ENCODE data around the gene CEP295NL. TPM values are rescaled to one million over a fixed set of nuclear protein-coding genes. Genes with fewer than 3 reads are reported as not detected.

Gene CEP295NL
- total and polyA plus RNA-seq, 2 of the 13 experiments (the other 11 are each of a cell fraction or from before 2014, with no cell fraction given): not detected

GRCh38 chr17:78933025-78933958 lies 30.3 kb upstream of the CEP295NL start (continued):
- peak; percentile 73; the same call in 1 of the 2 replicates for TF ChIP-seq MLX (CRISPR knock-in tag; IDR thresholded peaks at IDR 0.05)
- peak; percentile 43; the same call in 1 of the 2 replicates for TF ChIP-seq ZFX (CRISPR knock-in tag; IDR thresholded peaks at IDR 0.05; ENCODE audit: low read depth)
- TF ChIP-seq ISX (CRISPR knock-in tag; conservative IDR thresholded peaks at IDR 0.05): no peak
- peak; percentile 31; the same call in 1 of the 2 replicates for TF ChIP-seq ZKSCAN8 (CRISPR knock-in tag; IDR thresholded peaks at IDR 0.05; ENCODE audit: borderline replicate concordance)
- no peak for TF ChIP-seq ZNF614 (CRISPR knock-in tag; IDR thresholded peaks at IDR 0.05; ENCODE audit: borderline replicate concordance)
- no peak for TF ChIP-seq ZNF674 (CRISPR knock-in tag; IDR thresholded peaks at IDR 0.05; ENCODE audit: low read depth)
- no peak; the same call in 1 of the 2 replicates for TF ChIP-seq ZNF512 (CRISPR knock-in tag; IDR thresholded peaks at IDR 0.05)
- no peak; the same call in 1 of the 2 replicates for TF ChIP-seq ZNF670 (CRISPR knock-in tag; IDR thresholded peaks at IDR 0.05; ENCODE audit: borderline replicate concordance)
- no peak for TF ChIP-seq RAD21 (CRISPR knock-in tag; IDR thresholded peaks at IDR 0.05)
- peak; percentile 51; the same call in 1 of the 2 replicates for TF ChIP-seq HDAC2 (CRISPR knock-in tag; IDR thresholded peaks at IDR 0.05)
- TF ChIP-seq MXD1 (CRISPR knock-in tag; IDR thresholded peaks at IDR 0.05): no peak
- peak; percentile 83 for TF ChIP-seq TEAD3 (CRISPR knock-in tag; optimal IDR thresholded peaks at IDR 0.05; ENCODE audit: borderline replicate concordance)
- TF ChIP-seq ZNF883 (CRISPR knock-in tag; IDR thresholded peaks at IDR 0.05; ENCODE audit: not compliant biosample characterization): no peak
- no peak for TF ChIP-seq TEAD2 (CRISPR knock-in tag; IDR thresholded peaks at IDR 0.05)
- TF ChIP-seq KDM1A (CRISPR knock-in tag; IDR thresholded peaks at IDR 0.05): peak; percentile 50; the same call in 1 of the 2 replicates
- TF ChIP-seq SIN3B (IDR thresholded peaks at IDR 0.05; ENCODE audit: low read length): no peak
- TF ChIP-seq ZNF577 (CRISPR knock-in tag; IDR thresholded peaks at IDR 0.05; ENCODE audit: borderline replicate concordance, low read depth): no peak
- no peak for TF ChIP-seq ELF4 (CRISPR knock-in tag; IDR thresholded peaks at IDR 0.05; ENCODE audit: borderline replicate concordance)
- TF ChIP-seq ZSCAN22 (CRISPR knock-in tag; IDR thresholded peaks at IDR 0.05): no peak
- 0 out of 2 replicates have a peak, but pooled peaks have one; percentile 55 for TF ChIP-seq NFATC3 (CRISPR knock-in tag; IDR thresholded peaks at IDR 0.05)
- no peak for TF ChIP-seq THYN1 (CRISPR knock-in tag; IDR thresholded peaks at IDR 0.05; ENCODE audit: borderline replicate concordance, low read depth)
- 0 out of 2 replicates have a peak, but pooled peaks have one; percentile 30 for TF ChIP-seq NFE2L2 (IDR thresholded peaks at IDR 0.05; ENCODE audit: low read length)
- no peak for TF ChIP-seq NONO (IDR thresholded peaks at IDR 0.05)
- TF ChIP-seq NONO (CRISPR knock-in tag; conservative IDR thresholded peaks at IDR 0.05): no peak
- peak; percentile 96 for TF ChIP-seq ZFP36 (IDR thresholded peaks at IDR 0.05; ENCODE audit: borderline replicate concordance, low read depth, low read length, partially characterized antibody)
- TF ChIP-seq PAX8 (CRISPR knock-in tag; IDR thresholded peaks at IDR 0.05; ENCODE audit: borderline replicate concordance): no peak

All from HepG2 (cell line).